HG02642 (cell line): ENCODE results near the gene C9orf153.
"Not testable (repeated sequence)": the region's sequence is repeated elsewhere in the genome, so short reads cannot be mapped to it uniquely, and the experiment has no call there.

ENCODE experiments used
- ATAC-seq: cut with Tn5 transposase; IDR thresholded peaks from one replicate; pipeline ENCODE4 v1.9.1; 2021; ENCODE audit warnings: mild to moderate bottlenecking; ENCODE audit not compliant: unreplicated experiment, poor library complexity

Gene C9orf153

GRCh38 chr9:86201474-86202337 lies 57.8 kb downstream of the C9orf153 start:
- no peak for ATAC-seq

DNA sequence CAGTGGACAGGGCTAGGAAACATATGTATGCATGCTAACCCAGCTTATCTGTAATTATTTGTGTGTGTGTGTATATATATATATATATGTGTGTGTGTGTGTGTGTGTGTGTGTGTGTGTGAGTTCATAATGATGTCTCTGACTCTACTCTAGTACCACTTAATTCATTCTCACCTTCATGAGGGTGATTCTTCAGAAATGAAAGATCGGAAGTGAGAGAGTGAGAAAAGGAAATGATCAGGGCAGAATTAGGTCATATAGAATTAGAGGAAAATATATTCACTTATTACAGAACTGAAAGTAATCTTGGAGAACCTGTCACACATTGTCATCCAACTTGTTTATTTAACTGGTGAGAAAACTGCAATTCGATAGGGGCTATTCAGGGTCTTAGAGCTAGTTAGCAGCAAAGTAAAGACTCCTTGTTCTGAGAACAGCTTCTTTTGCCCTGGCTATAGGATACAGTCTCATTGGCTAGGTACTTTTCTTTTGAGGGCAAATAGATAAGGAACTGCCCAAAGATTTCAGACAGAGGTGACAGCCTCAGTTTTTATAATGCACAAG lies 58.8 kb downstream of the C9orf153 start:
- no peak for ATAC-seq

GRCh38 chr9:86193088-86193487 lies 66.4 kb downstream of the C9orf153 start:
- no peak for ATAC-seq

DNA sequence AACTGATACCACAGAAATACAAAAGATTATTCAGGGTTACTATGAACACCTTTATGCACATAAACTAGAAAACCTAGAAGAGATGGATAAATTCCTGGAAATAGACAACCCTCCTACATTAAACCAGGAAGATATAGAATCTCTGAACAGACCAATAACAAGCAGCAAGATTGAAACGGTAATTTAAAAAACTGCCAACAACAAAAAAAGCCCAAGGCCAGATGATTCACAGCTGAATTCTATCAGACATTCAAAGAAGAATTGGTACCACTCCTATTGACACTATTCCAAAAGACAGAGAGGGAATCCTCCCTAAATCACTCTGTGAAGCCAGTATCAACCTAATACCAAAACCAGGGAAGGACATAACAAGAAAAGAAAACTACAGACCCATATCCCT lies 68.8 kb downstream of the C9orf153 start:
- ATAC-seq: not testable (repeated sequence)

GRCh38 chr9:86187121-86187520 lies 72.3 kb downstream of the C9orf153 start:
- no peak for ATAC-seq

GRCh38 chr9:86186696-86187095 lies 72.8 kb downstream of the C9orf153 start:
- no peak for ATAC-seq

- ATAC-seq: no peak
Observed at GRCh38 chr9:86185872-86186271, 73.6 kb downstream of the C9orf153 start.

DNA sequence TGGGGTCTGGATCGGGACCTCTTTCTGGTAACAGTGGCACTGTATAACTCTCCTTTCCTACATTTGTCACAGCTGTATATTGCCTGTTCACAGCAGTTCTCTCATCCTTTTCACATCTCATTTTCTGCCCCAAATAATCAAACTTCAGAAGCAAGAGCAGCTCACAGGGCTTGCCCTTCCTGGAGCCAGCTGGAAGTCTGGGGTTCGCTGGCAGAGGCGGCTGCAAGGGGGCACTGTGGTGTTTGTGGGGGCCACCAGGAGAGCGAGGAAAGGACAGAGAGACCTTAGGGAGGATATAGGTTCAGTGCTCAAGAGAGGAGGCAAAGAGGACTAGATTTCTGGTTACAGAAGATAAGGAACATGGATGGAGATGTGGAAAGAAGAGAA lies 75.3 kb downstream of the C9orf153 start:
- no peak for ATAC-seq

- no peak for ATAC-seq
Observed at GRCh38 chr9:86183229-86184137, 76.0 kb downstream of the C9orf153 start.

DNA sequence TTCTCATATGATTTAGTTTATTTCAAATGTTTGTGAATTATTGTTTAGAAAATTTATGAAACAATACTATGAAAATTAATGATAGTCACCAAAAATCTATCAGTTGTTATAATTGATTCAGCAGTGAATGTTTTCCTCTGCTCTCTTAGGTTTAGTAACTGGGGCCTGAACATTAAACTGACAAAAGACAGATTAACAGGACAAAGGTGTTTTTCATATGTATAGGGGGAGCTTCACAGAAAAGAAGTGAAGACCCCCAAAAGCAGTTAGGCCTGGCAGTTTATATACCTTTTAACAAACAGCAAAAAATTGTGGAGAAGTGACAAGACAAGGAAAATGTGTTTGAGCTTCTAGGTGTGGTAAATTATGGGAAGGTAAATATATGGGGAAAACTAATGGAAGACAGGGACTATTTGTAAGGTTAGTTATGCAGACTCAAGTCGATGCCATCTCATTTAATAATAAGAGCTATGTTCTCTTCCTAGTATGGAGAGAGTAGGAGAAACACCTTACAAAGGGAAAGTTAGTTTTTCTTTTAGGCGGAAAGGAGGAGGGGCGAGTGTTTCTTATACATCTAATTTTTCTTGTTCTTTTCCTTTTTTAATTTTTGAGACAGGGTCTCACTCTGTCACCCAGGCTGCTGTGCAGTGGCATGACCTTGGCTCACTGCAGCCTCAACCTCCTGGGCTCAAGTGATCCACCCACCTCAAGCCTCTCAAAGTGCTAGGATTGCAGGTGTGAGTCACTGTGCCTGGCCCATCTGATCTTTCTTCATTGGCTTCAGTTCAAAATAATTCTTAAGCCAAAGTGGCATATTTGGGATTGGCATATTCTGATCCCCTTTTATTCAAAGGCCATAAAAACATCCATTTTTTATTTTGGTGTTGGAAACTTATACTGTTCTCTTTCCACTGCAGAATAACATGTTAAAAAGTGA lies 77.8 kb downstream of the C9orf153 start:
- ATAC-seq: no peak

- ATAC-seq: no peak
Observed at GRCh38 chr9:86178503-86178902, 81.0 kb downstream of the C9orf153 start.

DNA sequence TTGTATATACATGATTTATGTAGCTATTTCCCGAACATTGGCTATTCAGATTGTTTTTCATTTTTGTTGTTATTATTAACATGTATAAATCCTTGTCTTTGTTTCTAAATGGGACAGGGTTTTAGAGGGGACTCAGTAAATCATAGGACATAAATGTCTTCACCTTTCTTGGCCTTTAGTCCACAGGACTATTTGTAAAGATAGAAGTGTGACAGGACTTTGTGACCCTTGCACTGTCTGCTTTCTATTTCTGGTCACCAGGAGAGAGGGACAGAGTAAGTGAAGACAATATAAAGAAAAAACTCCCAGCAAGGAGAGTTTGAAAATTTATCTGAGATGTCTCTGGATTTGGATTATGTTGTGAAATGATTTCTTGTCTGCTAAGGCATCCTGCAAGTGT lies 81.5 kb downstream of the C9orf153 start:
- no peak for ATAC-seq

DNA sequence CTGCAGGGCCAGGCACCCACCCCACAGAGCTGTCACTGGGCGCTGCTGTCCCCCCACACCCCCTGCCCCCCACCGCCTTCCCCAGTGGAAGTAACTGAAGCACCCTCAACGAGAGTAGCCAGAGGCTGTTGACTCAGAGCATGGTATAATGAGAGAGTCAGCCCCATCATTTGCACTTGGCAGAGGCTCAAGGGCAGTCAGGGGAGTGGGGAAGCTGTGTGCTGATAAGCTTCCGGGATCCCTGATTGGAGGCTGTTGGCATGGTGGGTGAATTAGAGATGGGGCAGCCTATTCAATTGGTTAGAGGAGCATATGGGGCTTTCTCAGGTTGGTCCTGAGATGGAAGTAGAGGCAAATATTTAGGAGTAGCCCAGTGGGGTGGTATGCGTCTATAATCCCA lies 83.0 kb downstream of the C9orf153 start:
- no peak for ATAC-seq

- ATAC-seq: no peak
Observed at GRCh38 chr9:86175743-86176456, 83.6 kb downstream of the C9orf153 start.

DNA sequence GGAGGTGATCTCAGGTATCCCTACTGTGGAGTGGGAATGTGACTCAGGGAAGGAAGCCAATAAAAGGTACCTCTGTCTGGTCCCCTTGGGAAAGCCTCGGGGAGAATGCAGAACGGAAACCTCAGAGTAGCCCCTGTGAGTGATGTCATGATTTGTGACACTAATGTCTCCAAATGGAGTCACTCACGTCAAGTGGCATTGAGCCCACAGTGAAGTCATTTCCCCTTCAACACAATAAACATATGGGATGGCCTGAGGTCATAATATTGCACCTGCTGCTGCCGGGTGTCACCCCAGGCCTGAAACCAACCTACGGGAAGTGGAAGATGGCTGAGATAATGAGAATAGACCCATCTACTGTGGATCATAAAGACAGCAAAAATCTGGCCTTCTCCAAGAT lies 84.2 kb downstream of the C9orf153 start:
- no peak for ATAC-seq
